ENCODE data around the gene UBL4A. TPM values are rescaled to one million over a fixed set of nuclear protein-coding genes. Genes with fewer than 3 reads are reported as not detected.

UBL4A gene
- total RNA-seq, 6 experiments from 2014 or later: 12.6 to 34.8 (median 15.5) TPM

- H3K27ac ChIP-seq: no peak overlapping the region
- H3K27me3 ChIP-seq: no peaks in the 10 kb centered on the region
- TF ChIP-seq CTCF (IDR thresholded peaks at IDR 0.05) (no peak), POLR2A (IDR thresholded peaks at IDR 0.05) (no peak)
- intact Hi-C loops (cut with DNase I): no loop called here
- no peaks in the 10 kb centered on the region for H3K4me1 ChIP-seq
- ATAC-seq: no peak
- no peaks in the 10 kb centered on the region for H3K36me3 ChIP-seq
- no peak overlapping the region for H3K4me3 ChIP-seq
- WGBS (ENCODE audit: insufficient coverage, low coverage, low lambda C conversion rate, missing lambda C conversion rate): no CpG with 5 or more reads among the region's 4 CpGs
- H3K9me3 ChIP-seq: no peaks in the 10 kb centered on the region
- no peak for DNase-seq
Measured at GRCh38 chrX:154489182-154489581, 2.8 kb upstream of the UBL4A start.

- no CpG with 5 or more reads among the region's 20 CpGs for WGBS (ENCODE audit: insufficient coverage, low coverage, low lambda C conversion rate, missing lambda C conversion rate)
- ATAC-seq (no peak), DNase-seq (no peak)
- H3K27me3 ChIP-seq: no peaks in the 10 kb centered on the region
- H3K9me3 ChIP-seq: no peaks in the 10 kb centered on the region
- no peak overlapping the region for H3K27ac ChIP-seq
- no peak for TF ChIP-seq CTCF (IDR thresholded peaks at IDR 0.05)
- TF ChIP-seq POLR2A (IDR thresholded peaks at IDR 0.05): no peak
- H3K4me1 ChIP-seq: no peaks in the 10 kb centered on the region
- H3K4me3 ChIP-seq: no peak overlapping the region
- intact Hi-C loops (cut with DNase I): no loop called here
- no peaks in the 10 kb centered on the region for H3K36me3 ChIP-seq
Measured at GRCh38 chrX:154488336-154489075, 2.1 kb upstream of the UBL4A start.

GRCh38 chrX:154487518-154488290 is 1.3 kb upstream of the UBL4A start:
- Histone ChIP-seq H3K27me3 (no peaks in the 10 kb centered on the region), H3K9me3 (no peaks in the 10 kb centered on the region), H3K4me3 (no peak overlapping the region), H3K36me3 (no peaks in the 10 kb centered on the region), H3K27ac (no peak overlapping the region), H3K4me1 (no peaks in the 10 kb centered on the region)
- intact Hi-C loops (cut with DNase I): no loop called here
- ATAC-seq (no peak), DNase-seq (no peak)
- WGBS (ENCODE audit: insufficient coverage, low coverage, low lambda C conversion rate, missing lambda C conversion rate): 93% methylated on average over 10 of the region's 28 CpGs
- TF ChIP-seq POLR2A (IDR thresholded peaks at IDR 0.05) (no peak), CTCF (IDR thresholded peaks at IDR 0.05) (no peak)

GRCh38 chrX:154486052-154486395 is 391 bp downstream of the UBL4A start:
- whole genome bisulfite sequencing (ENCODE audit: insufficient coverage, low coverage, low lambda C conversion rate, missing lambda C conversion rate): no CpG with 5 or more reads among the region's 35 CpGs
- intact Hi-C loops (cut with DNase I): no loop called here
- Histone ChIP-seq H3K36me3 (no peaks in the 10 kb centered on the region), H3K9me3 (no peaks in the 10 kb centered on the region), H3K27ac (peak overlapping the region; percentile 26 to 71 (median 62)), H3K4me1 (no peaks in the 10 kb centered on the region), H3K27me3 (no peaks in the 10 kb centered on the region), H3K4me3 (peak overlapping the region; percentile 48 to 72 (median 60))
- ATAC-seq: peak in 3 of 4 donors; percentile 7 to 31 (median 10)
- peak in 2 of 3 donors; percentile 50 to 56 for DNase-seq
- no peak for TF ChIP-seq CTCF (IDR thresholded peaks at IDR 0.05)
- peak; percentile 11 for TF ChIP-seq POLR2A (IDR thresholded peaks at IDR 0.05)

All from right lobe of liver (tissue), 6 donors.